PC-9 (cell line): Measurements from ENCODE around the gene GRAP2. TPM values are rescaled to one million over a fixed set of nuclear protein-coding genes. Genes with fewer than 3 reads are reported as not detected.

Experiments used
- BruUV-seq: library from RNA; stranded (reverse); fragments of 400-500 nt; replicated peaks from 2 replicates; lab custom pipeline; 2021; lab: Mats Ljungman, UMichigan
- CTCF ChIA-PET: fragments of 300-600 bp; sonication (Branson Sonifier 250); formaldehyde crosslinking; loops from one replicate; lab custom pipeline; 2022; ENCODE audit warnings: antibody characterized with exemption; lab: Charles Lee
- POLR2A ChIA-PET: fragments of 300-600 bp; sonication (Branson Sonifier 250); formaldehyde crosslinking; loops from one replicate; lab custom pipeline; 2022; ENCODE audit warnings: antibody characterized with exemption; ENCODE audit not compliant: unreplicated experiment; lab: Charles Lee
- DNase-seq, 2 experiments: peaks; one replicate each; pipeline versions ENCODE4 v3.0.0 to v3.0.0-alpha.2; 2015 to 2022; ENCODE audit warnings: mixed read lengths in 1 of 2
- H2AFZ ChIP-seq: fragments of 200-600 bp; sonication (generic); 2 replicates; pipeline ENCODE4 v1.8.1; 2017; ENCODE audit warnings: antibody characterized with exemption
- H3F3A ChIP-seq: fragments of 200-600 bp; sonication (generic); 2 replicates; pipeline ENCODE4 v1.8.1; 2017; ENCODE audit warnings: antibody characterized with exemption, mild to moderate bottlenecking, low read depth; ENCODE audit not compliant: insufficient read depth
- H3K27ac ChIP-seq: fragments of 200-600 bp; sonication (generic); 2 replicates; pipeline ENCODE4 v1.6.1; 2016; ENCODE audit warnings: mixed run types
- H3K27me3 ChIP-seq: fragments of 200-600 bp; sonication (generic); 2 replicates; pipeline ENCODE4 v1.6.1; 2016; ENCODE audit warnings: low read depth, mixed run types; ENCODE audit not compliant: insufficient read depth
- H3K36me3 ChIP-seq: fragments of 200-600 bp; sonication (generic); 2 replicates; pipeline ENCODE4 v1.6.1; 2016; ENCODE audit warnings: low read depth, mixed run types
- H3K4me1 ChIP-seq: fragments of 200-600 bp; sonication (generic); replicated peaks from 2 replicates; pipeline ENCODE4 v1.6.1; 2016; ENCODE audit warnings: mixed run types; ENCODE audit not compliant: insufficient read depth
- H3K4me2 ChIP-seq: fragments of 200-600 bp; sonication (generic); 2 replicates; pipeline ENCODE4 v1.6.1; 2017; ENCODE audit warnings: mixed run types
- H3K4me3 ChIP-seq: fragments of 200-600 bp; sonication (generic); 2 replicates; pipeline ENCODE4 v1.6.1; 2016; ENCODE audit warnings: mixed run types
- H3K79me2 ChIP-seq: fragments of 200-600 bp; sonication (generic); 2 replicates; pipeline ENCODE4 v1.6.1; 2017; ENCODE audit warnings: low read depth, mixed run types
- H3K9me2 ChIP-seq: fragments of 200-600 bp; sonication (generic); 2 replicates; pipeline ENCODE4 v1.8.1; 2017; ENCODE audit warnings: mild to moderate bottlenecking; ENCODE audit not compliant: insufficient read depth
- H3K9me3 ChIP-seq: fragments of 200-600 bp; sonication (generic); 2 replicates; pipeline ENCODE4 v1.8.1; 2016; ENCODE audit warnings: low read depth; ENCODE audit not compliant: insufficient read depth
- H4K20me1 ChIP-seq: fragments of 200-600 bp; sonication (generic); 2 replicates; pipeline ENCODE4 v1.8.1; 2017; ENCODE audit not compliant: insufficient read depth
- CTCF ChIP-seq: fragments of 200-600 bp; sonication (generic); conservative IDR thresholded peaks from 2 replicates; pipeline ENCODE4 v1.6.1; 2017; ENCODE audit warnings: mixed run types, antibody characterized with exemption, mild to moderate bottlenecking, moderate library complexity
- EZH2 ChIP-seq: fragments of 200-600 bp; sonication (generic); IDR thresholded peaks from 2 replicates; pipeline ENCODE4 v1.8.0; 2017; ENCODE audit warnings: antibody characterized with exemption, low read depth
- intact Hi-C: fragments of 100-400 bp; cut with micrococcal nuclease; formaldehyde crosslinking; loops from one replicate; pipeline ENCODE4 v1.10.0; 2022; ENCODE audit not compliant: unreplicated experiment
- total RNA-seq: library from RNA; stranded (reverse); gene quantifications from 2 replicates; pipeline ENCODE4 v1.2.3, GENCODE V29; 2021

The GRAP2 gene
- total RNA-seq, 1 experiment from 2014 or later = not detected

- ChIA-PET POLR2A (no interaction called here), CTCF (no interaction called here)
- H3F3A ChIP-seq = no peaks in the 10 kb centered on the region
- H3K27me3 ChIP-seq = peaks cover 90% of the 10 kb centered on the region
- intact Hi-C loops = no loop called here
- no peak overlapping the region for H3K4me3 ChIP-seq
- no peaks in the 10 kb centered on the region for H3K9me3 ChIP-seq
- H3K9me2 ChIP-seq = no peaks in the 10 kb centered on the region
- H3K4me2 ChIP-seq = no peak overlapping the region
- H3K4me1 ChIP-seq = no peaks in the 10 kb centered on the region
- H3K79me2 ChIP-seq = no peaks in the 10 kb centered on the region
- no TSS peak for BruUV-seq
- no peaks in the 10 kb centered on the region; the same call in 1 of the 2 replicates for H4K20me1 ChIP-seq
- H2AFZ ChIP-seq = no peak overlapping the region
- no peak overlapping the region for H3K27ac ChIP-seq
- H3K36me3 ChIP-seq = no peaks in the 10 kb centered on the region
- no peak for DNase-seq
- TF ChIP-seq EZH2 (no peak), CTCF (no peak)
These were observed 78.6 kb downstream of the GRAP2 start for GRCh38 chr22:39979458-39979857.

- H3K4me2 ChIP-seq = no peak overlapping the region
- H3K27ac ChIP-seq = no peak overlapping the region
- no peaks in the 10 kb centered on the region for H3K9me2 ChIP-seq
- H3K9me3 ChIP-seq = no peaks in the 10 kb centered on the region
- H3F3A ChIP-seq = no peaks in the 10 kb centered on the region
- H3K36me3 ChIP-seq = no peaks in the 10 kb centered on the region
- intact Hi-C loops = no loop called here
- H3K27me3 ChIP-seq = peaks cover 89% of the 10 kb centered on the region
- H4K20me1 ChIP-seq = no peaks in the 10 kb centered on the region; the same call in 1 of the 2 replicates
- no peaks in the 10 kb centered on the region for H3K4me1 ChIP-seq
- no peak for TF ChIP-seq EZH2
- TF ChIP-seq CTCF = no peak
- DNase-seq = no peak
- BruUV-seq = no TSS peak
- H3K79me2 ChIP-seq = no peaks in the 10 kb centered on the region
- POLR2A ChIA-PET = no interaction called here
- H2AFZ ChIP-seq = no peak overlapping the region
- CTCF ChIA-PET = no interaction called here
- no peak overlapping the region for H3K4me3 ChIP-seq
These were observed 79.7 kb downstream of the GRAP2 start for GRCh38 chr22:39980596-39980995.

GRCh38 chr22:39983346-39983745, 82.5 kb downstream of the GRAP2 start:
- Histone ChIP-seq H3F3A (no peaks in the 10 kb centered on the region), H2AFZ (no peak overlapping the region), H3K36me3 (no peaks in the 10 kb centered on the region), H3K4me2 (no peak overlapping the region), H3K4me1 (no peaks in the 10 kb centered on the region), H3K9me3 (no peaks in the 10 kb centered on the region), H3K9me2 (no peaks in the 10 kb centered on the region), H3K27me3 (peaks cover 73% of the 10 kb centered on the region), H3K4me3 (no peak overlapping the region), H4K20me1 (no peaks in the 10 kb centered on the region; the same call in 1 of the 2 replicates), H3K79me2 (no peaks in the 10 kb centered on the region), H3K27ac (no peak overlapping the region)
- BruUV-seq = no TSS peak
- POLR2A ChIA-PET = no interaction called here
- intact Hi-C loops = no loop called here
- DNase-seq = no peak
- no peak for TF ChIP-seq EZH2
- TF ChIP-seq CTCF = no peak
- CTCF ChIA-PET = no interaction called here
